ENCODE measurements around the gene COBL. TPM values are rescaled to one million over a fixed set of nuclear protein-coding genes. Genes with fewer than 3 reads are reported as not detected.
A peak's percentile ranks its signal among the peaks of the same experiment; 100 is the strongest.

COBL gene
- total RNA-seq, 4 donors from 2014 or later = 5.9 to 21.3 (median 7.8) TPM

- H3K9me3 ChIP-seq = no peaks in the 10 kb centered on the region
- H3K27me3 ChIP-seq = no peaks in the 10 kb centered on the region
- no peak for DNase-seq
- peaks cover 7 to 51% (median 9%) of the 10 kb centered on the region in 3 donors for H3K4me1 ChIP-seq
- WGBS, 2 donors = 84 to 86% methylated on average over 9 to 10 of the region's 12 CpGs
- TF ChIP-seq POLR2A (IDR thresholded peaks at IDR 0.05) (no peak), CTCF (IDR thresholded peaks at IDR 0.05) (no peak)
- peak overlapping the region in 2 of 4 donors; percentile 86 for H3K27ac ChIP-seq
- H3K4me3 ChIP-seq = no peak overlapping the region
- intact Hi-C loops (cut with DNase I) = no loop called here
- no peaks in the 10 kb centered on the region for H3K36me3 ChIP-seq
Observed at GRCh38 chr7:51265066-51265907, 51.3 kb downstream of the COBL start.

- TF ChIP-seq POLR2A (IDR thresholded peaks at IDR 0.05) (no peak), CTCF (IDR thresholded peaks at IDR 0.05) (no peak)
- H3K27me3 ChIP-seq = no peaks in the 10 kb centered on the region
- H3K4me3 ChIP-seq = peak overlapping the region in 1 of 4 donors; percentile 23
- intact Hi-C loops (cut with DNase I) = no loop called here
- no peaks in the 10 kb centered on the region for H3K36me3 ChIP-seq
- H3K9me3 ChIP-seq = no peaks in the 10 kb centered on the region
- peak overlapping the region; percentile 74 to 86 (median 82) for H3K27ac ChIP-seq
- 62 to 83% methylated on average over 8 to 9 of the region's 10 CpGs for WGBS, 2 donors
- no peak for DNase-seq
- peaks cover 7 to 51% (median 9%) of the 10 kb centered on the region in 3 donors for H3K4me1 ChIP-seq
Observed at GRCh38 chr7:51263631-51264484, 52.8 kb downstream of the COBL start.

GRCh38 chr7:51262796-51263531 is 53.6 kb downstream of the COBL start:
- Histone ChIP-seq H3K27ac (peak overlapping the region; percentile 42 to 86 (median 82)), H3K4me1 (peaks cover 7 to 51% (median 9%) of the 10 kb centered on the region in 3 donors), H3K4me3 (no peak overlapping the region), H3K36me3 (no peaks in the 10 kb centered on the region), H3K9me3 (no peaks in the 10 kb centered on the region), H3K27me3 (no peaks in the 10 kb centered on the region)
- WGBS, 2 donors = 65 to 82% methylated on average over 2 to 8 of the region's 12 CpGs
- DNase-seq = no peak
- TF ChIP-seq CTCF (IDR thresholded peaks at IDR 0.05) = no peak
- no peak for TF ChIP-seq POLR2A (IDR thresholded peaks at IDR 0.05)
- intact Hi-C loops (cut with DNase I) = no loop called here

- Histone ChIP-seq H3K27ac (peak overlapping the region; percentile 42 to 86 (median 82)), H3K27me3 (no peaks in the 10 kb centered on the region), H3K9me3 (no peaks in the 10 kb centered on the region), H3K4me3 (no peak overlapping the region), H3K4me1 (peaks cover 7 to 51% (median 9%) of the 10 kb centered on the region in 3 donors), H3K36me3 (no peaks in the 10 kb centered on the region)
- intact Hi-C loops (cut with DNase I) = no loop called here
- no peak for DNase-seq
- WGBS, 2 donors = 68 to 77% methylated on average over 17 to 19 of the region's 20 CpGs
- TF ChIP-seq CTCF (IDR thresholded peaks at IDR 0.05) = no peak
- no peak for TF ChIP-seq POLR2A (IDR thresholded peaks at IDR 0.05)
Observed at GRCh38 chr7:51261950-51262795, 54.4 kb downstream of the COBL start.
